ENCODE data around the gene HIBCH. TPM values are rescaled to one million over a fixed set of nuclear protein-coding genes. Genes with fewer than 3 reads are reported as not detected.
A peak's percentile ranks its signal among the peaks of the same experiment; 100 is the strongest.

HIBCH gene
- total and polyA plus RNA-seq, 2 of the 4 experiments (the other 2 are of a cell fraction) = 8.8 to 11.9 TPM

- TF ChIP-seq CTCF (conservative IDR thresholded peaks at IDR 0.05; ENCODE audit: low read depth, low read length) = no peak
Measured at GRCh38 chr2:190343536-190344275, 24.1 kb upstream of the HIBCH start, which contains the start of gene INPP1 (continued).

GRCh38 chr2:190343089-190343535, 23.5 kb upstream of the HIBCH start:
- H3K14ac ChIP-seq (replicated peaks; ENCODE audit: low read depth, low read length) = peak overlapping the region; percentile 16; the same call in 1 of the 2 replicates
- H3K9ac ChIP-seq (ENCODE audit: low read depth, low read length) = no peak overlapping the region
- peak overlapping the region; percentile 79 for H3K4me2 ChIP-seq (ENCODE audit: low read depth, low read length)
- H3K9me1 ChIP-seq (ENCODE audit: insufficient read depth, low read length) = peaks cover 3% of the 10 kb centered on the region; the same call in 1 of the 2 replicates
- no peaks in the 10 kb centered on the region for H3K36me3 ChIP-seq (ENCODE audit: control insufficient read depth, insufficient read depth, low read length)
- intact Hi-C loops (cut with micrococcal nuclease) (no loop called here), dilution Hi-C loops (cut with HindIII; ENCODE audit: low sequenced_read_pairs, unreplicated experiment) (no loop called here), in situ Hi-C loops (cut with MboI; ENCODE audit: low sequenced_read_pairs) (no loop called here)
- H2AFZ ChIP-seq (replicated peaks; ENCODE audit: low read length, poor library complexity) = peak overlapping the region; percentile 97
- H2AK9ac ChIP-seq (replicated peaks; ENCODE audit: low read depth, low read length, poor library complexity) = peak overlapping the region; percentile 86
- H3K27ac ChIP-seq (ENCODE audit: insufficient read depth, low read length) = peak overlapping the region; percentile 2; the same call in 1 of the 2 replicates
- ChIA-PET POLR2A (ENCODE audit: unreplicated experiment) (no interaction called here), CTCF (interaction anchor here (0.6 to 3.0 kb wide), 4 partner anchors 14 to 1800 kb away, joined by 3 to 9 read pairs (median 3); partner anchors contain the start of gene HIBCH)
- no TSS peak for BruUV-seq (replicated peaks)
- no peaks in the 10 kb centered on the region for H3K27me3 ChIP-seq (ENCODE audit: control insufficient read depth, insufficient read depth, low read length)
- peaks cover 0 to 19% of the 10 kb centered on the region in 2 experiments; a peak in 3 of 4 replicates for H3K79me1 ChIP-seq (ENCODE audit: low read depth in 1 of 2, low read length in 2 of 2)
- ATAC-seq (ENCODE audit: low read depth) (no peak), DNase-seq (no peak)
- H4K20me1 ChIP-seq (ENCODE audit: insufficient read depth, low read length) = no peaks in the 10 kb centered on the region
- no peak overlapping the region for H2BK5ac ChIP-seq (ENCODE audit: low read depth, low read length, poor library complexity, severe bottlenecking)
- H3K18ac ChIP-seq (ENCODE audit: low read depth, low read length) = peak overlapping the region; percentile 19; the same call in 1 of the 2 replicates
- H4K8ac ChIP-seq (ENCODE audit: low read depth in 2 of 2, low read length in 2 of 2) = peak overlapping the region; percentile 37 to 95
- no peaks in the 10 kb centered on the region for H3K4me1 ChIP-seq (ENCODE audit: control insufficient read depth, insufficient read depth, low read length)
- peak overlapping the region; percentile 86 for H3K4me3 ChIP-seq (ENCODE audit: insufficient read depth, low read depth, low read length)
- H2BK120ac ChIP-seq (ENCODE audit: low read depth, low read length) = peak overlapping the region; percentile 87
- peak overlapping the region; percentile 79 for H4K91ac ChIP-seq (ENCODE audit: insufficient read depth, low read depth, low read length)
- H4K5ac ChIP-seq (ENCODE audit: low read depth, low read length) = peak overlapping the region; percentile 46
- peak overlapping the region; percentile 61; the same call in 1 of the 2 replicates for H3K56ac ChIP-seq (ENCODE audit: extremely low read depth, insufficient read depth, low read length)
- peak overlapping the region; percentile 89 for H2AK5ac ChIP-seq (ENCODE audit: low read depth, low read length)
- H3K9me3 ChIP-seq (ENCODE audit: control insufficient read depth, insufficient read depth, low read length) = no peaks in the 10 kb centered on the region
- peak overlapping the region; percentile 6 for H3K23ac ChIP-seq (ENCODE audit: low read depth, low read length)
- WGBS, 2 experiments (ENCODE audit: extremely low coverage in 2 of 2, insufficient read length in 1 of 2) = 100% methylated on average over 2 of the region's 10 CpGs; no CpG with 5 or more reads in 1 of the 2 experiments
- H2BK15ac ChIP-seq (ENCODE audit: low read depth, low read length) = peak overlapping the region; percentile 35; the same call in 1 of the 3 replicates
- H3K4ac ChIP-seq (ENCODE audit: low read depth, low read length) = peak overlapping the region; percentile 74
- H2BK20ac ChIP-seq (ENCODE audit: low read depth, low read length) = peak overlapping the region; percentile 88
- TF ChIP-seq USF2 (IDR thresholded peaks at IDR 0.05; ENCODE audit: low read depth, low read length) (no peak), FOS (IDR thresholded peaks at IDR 0.05; ENCODE audit: low read depth, low read length) (no peak), NFE2L2 (IDR thresholded peaks at IDR 0.05; ENCODE audit: low read depth, low read length) (no peak), CEBPB (IDR thresholded peaks at IDR 0.05; ENCODE audit: low read depth, low read length) (no peak), MAFK (IDR thresholded peaks at IDR 0.05; ENCODE audit: low read depth, low read length) (no peak), CTCF (conservative IDR thresholded peaks at IDR 0.05; ENCODE audit: low read depth, low read length) (no peak), MAZ (IDR thresholded peaks at IDR 0.05; ENCODE audit: borderline replicate concordance, low read depth, low read length) (no peak)
